KMS-11 (cell line): ENCODE data around the gene SUSD6.
"Not testable (repeated sequence)": the region's sequence is repeated elsewhere in the genome, so short reads cannot be mapped to it uniquely, and the experiment has no call there.

ENCODE experiments used
- H2AFZ ChIP-seq: fragments of 200-600 bp; sonication (generic); 2 replicates; pipeline ENCODE4 v1.6.1; 2016; ENCODE audit warnings: antibody characterized with exemption, mixed run types, low read depth
- H3K27ac ChIP-seq: fragments of 200-600 bp; sonication (generic); 2 replicates; pipeline ENCODE4 v1.6.1; 2016; ENCODE audit warnings: mild to moderate bottlenecking, mixed run types
- H3K27me3 ChIP-seq: fragments of 200-600 bp; sonication (generic); 2 replicates; pipeline ENCODE4 v1.6.1; 2017; ENCODE audit warnings: mild to moderate bottlenecking, low read depth, mixed run types, moderate library complexity; ENCODE audit not compliant: insufficient read depth
- H3K36me3 ChIP-seq: fragments of 200-600 bp; sonication (generic); 2 replicates; pipeline ENCODE4 v1.6.1; 2017; ENCODE audit warnings: mild to moderate bottlenecking, mixed run types; ENCODE audit not compliant: insufficient read depth
- H3K4me1 ChIP-seq: fragments of 200-600 bp; sonication (generic); 2 replicates; pipeline ENCODE4 v1.6.1; 2016; ENCODE audit warnings: mild to moderate bottlenecking, low read depth, mixed run types; ENCODE audit not compliant: poor library complexity, severe bottlenecking
- H3K4me2 ChIP-seq: fragments of 200-600 bp; sonication (generic); 2 replicates; pipeline ENCODE4 v1.7.0; 2016; ENCODE audit warnings: mild to moderate bottlenecking, mixed run types
- H3K4me3 ChIP-seq: fragments of 200-600 bp; sonication (generic); IDR thresholded peaks from 2 replicates; pipeline ENCODE4 v1.6.1; 2017; ENCODE audit warnings: low read depth, low read length, mixed read lengths; ENCODE audit not compliant: insufficient read depth
- H3K79me2 ChIP-seq: fragments of 200-600 bp; sonication (generic); 2 replicates; pipeline ENCODE4 v1.6.1; 2016; ENCODE audit warnings: low read depth, mixed run types; ENCODE audit not compliant: insufficient read depth
- H3K9ac ChIP-seq: fragments of 200-600 bp; sonication (generic); 2 replicates; pipeline ENCODE4 v1.6.1; 2016; ENCODE audit warnings: mild to moderate bottlenecking, mixed run types
- H4K20me1 ChIP-seq: fragments of 200-600 bp; sonication (generic); 2 replicates; pipeline ENCODE4 v1.6.1; 2016; ENCODE audit warnings: mild to moderate bottlenecking, mixed run types; ENCODE audit not compliant: insufficient read depth
- TF ChIP-seq, protein P1 (sequence below): fragments of 200-600 bp; sonication (generic); conservative IDR thresholded peaks from 2 replicates; pipeline ENCODE4 v1.6.1; 2017; ENCODE audit warnings: low read depth, mild to moderate bottlenecking, antibody characterized with exemption, low read length, moderate library complexity, mixed read lengths

The SUSD6 gene

DNA sequence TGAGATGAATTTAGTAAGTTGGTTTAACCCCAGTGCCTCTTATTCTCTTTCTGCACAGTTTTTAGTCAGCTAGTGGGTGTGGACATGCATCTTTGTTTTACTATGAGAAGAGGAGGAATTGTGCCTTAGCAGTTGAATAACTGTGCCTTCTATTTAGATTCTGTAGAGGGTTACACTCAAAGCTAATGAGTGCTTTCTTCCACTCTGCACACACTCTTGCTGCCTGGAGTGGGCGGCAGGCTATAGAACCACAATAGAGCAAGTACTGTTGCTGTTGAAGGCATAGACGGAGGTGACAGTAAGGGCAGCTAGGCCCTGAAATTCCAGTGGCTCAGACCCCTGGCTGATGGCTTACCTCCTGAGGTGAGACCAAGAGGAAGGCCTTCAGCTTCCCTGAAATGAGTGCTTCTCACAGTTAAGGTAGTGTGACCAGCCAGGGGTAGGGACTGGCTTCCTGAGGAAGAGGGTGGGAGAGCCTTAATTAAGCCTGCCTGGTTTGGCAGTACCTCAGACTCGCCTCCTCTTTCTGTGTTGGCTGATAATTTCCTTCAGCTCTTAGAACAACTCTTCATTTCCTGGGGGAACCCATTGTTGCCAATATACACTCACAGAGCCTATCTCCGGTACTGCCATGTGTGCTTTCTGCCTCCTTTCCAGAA lies 24.7 kb downstream of the SUSD6 start:
- Histone ChIP-seq H4K20me1 (no peaks in the 10 kb centered on the region), H3K4me2 (no peak overlapping the region)

DNA sequence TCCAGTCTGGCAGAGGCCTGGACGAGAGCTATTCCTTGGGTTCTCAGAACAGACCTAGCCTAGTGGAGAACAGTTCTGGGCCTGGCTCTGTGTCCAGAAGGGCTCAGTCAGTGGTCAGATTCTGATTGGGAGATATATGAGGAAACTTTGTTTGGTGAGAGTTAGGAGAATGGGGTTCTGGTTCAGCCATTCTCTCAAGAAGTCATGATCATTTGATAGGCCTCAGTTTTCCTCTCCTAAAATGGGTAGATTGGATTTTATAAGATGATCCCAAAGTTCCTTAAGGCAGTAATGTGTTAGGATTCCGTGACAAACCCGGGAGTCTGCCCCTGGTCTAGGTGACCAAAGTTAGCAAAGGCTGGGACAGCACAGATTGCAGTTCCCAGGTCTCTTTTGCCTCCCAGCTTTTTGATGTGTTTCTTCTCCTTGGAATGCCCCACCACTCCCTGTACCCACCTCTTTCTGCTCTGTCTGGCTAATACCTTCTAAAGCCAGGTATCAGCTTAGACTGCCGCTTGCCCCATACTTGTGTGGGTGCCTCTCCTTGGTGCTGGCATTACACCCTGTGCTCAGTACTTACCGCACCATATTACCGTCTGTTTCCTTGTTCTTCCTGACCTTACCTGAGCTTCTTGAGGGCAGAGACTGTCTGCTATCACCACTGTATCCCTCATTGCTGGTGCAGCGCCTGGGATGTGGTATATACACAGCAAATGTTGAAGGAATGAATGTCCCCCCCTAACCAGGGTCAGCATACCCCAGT lies 25.5 kb downstream of the SUSD6 start:
- Histone ChIP-seq H2AFZ (no peak overlapping the region), H3K27me3 (no peaks in the 10 kb centered on the region), H4K20me1 (no peaks in the 10 kb centered on the region), H3K27ac (no peak overlapping the region), H3K4me1 (no peaks in the 10 kb centered on the region), H3K4me3 (no peak overlapping the region), H3K9ac (no peak overlapping the region), H3K36me3 (no peaks in the 10 kb centered on the region), H3K4me2 (no peak overlapping the region), H3K79me2 (no peaks in the 10 kb centered on the region)
- TF ChIP-seq, protein P1, sequence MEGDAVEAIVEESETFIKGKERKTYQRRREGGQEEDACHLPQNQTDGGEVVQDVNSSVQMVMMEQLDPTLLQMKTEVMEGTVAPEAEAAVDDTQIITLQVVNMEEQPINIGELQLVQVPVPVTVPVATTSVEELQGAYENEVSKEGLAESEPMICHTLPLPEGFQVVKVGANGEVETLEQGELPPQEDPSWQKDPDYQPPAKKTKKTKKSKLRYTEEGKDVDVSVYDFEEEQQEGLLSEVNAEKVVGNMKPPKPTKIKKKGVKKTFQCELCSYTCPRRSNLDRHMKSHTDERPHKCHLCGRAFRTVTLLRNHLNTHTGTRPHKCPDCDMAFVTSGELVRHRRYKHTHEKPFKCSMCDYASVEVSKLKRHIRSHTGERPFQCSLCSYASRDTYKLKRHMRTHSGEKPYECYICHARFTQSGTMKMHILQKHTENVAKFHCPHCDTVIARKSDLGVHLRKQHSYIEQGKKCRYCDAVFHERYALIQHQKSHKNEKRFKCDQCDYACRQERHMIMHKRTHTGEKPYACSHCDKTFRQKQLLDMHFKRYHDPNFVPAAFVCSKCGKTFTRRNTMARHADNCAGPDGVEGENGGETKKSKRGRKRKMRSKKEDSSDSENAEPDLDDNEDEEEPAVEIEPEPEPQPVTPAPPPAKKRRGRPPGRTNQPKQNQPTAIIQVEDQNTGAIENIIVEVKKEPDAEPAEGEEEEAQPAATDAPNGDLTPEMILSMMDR: no peak

More for the DNA sequence above, 24.7 kb downstream of the SUSD6 start:
- H2AFZ ChIP-seq: no peak overlapping the region
- H3K9ac ChIP-seq: no peak overlapping the region
- H3K4me1 ChIP-seq: no peaks in the 10 kb centered on the region
- no peaks in the 10 kb centered on the region for H3K36me3 ChIP-seq
- H3K4me3 ChIP-seq: no peak overlapping the region
- no peak overlapping the region for H3K27ac ChIP-seq
- TF ChIP-seq, protein P1: no peak
- no peaks in the 10 kb centered on the region for H3K79me2 ChIP-seq
- H3K27me3 ChIP-seq: no peaks in the 10 kb centered on the region

DNA sequence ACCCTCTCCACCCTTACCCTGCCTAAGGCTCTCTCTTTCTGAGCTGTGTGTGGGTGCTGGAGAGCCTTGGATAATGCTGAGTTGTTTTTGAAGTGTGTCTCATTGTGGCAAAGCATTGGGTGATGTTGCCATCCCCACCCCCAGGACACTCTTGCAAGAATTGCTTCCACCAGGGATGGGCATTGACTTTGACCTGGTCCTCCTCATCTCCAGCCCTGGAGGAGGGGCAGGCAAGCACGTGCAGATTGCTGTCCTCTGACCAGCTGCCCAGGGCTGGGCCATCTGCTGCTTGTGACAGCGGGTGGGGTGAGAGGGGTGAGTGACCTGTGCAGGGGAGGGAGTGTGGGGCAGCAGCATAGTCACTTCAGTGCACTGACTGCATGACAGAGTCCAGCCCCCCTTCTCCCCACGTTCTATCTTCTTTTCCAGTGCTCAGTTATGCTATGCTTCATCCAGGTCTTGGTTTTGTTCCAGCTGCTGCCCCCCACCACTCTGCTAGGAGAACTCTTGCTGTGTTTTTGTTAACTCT lies 26.2 kb downstream of the SUSD6 start:
- H3K27ac ChIP-seq: no peak overlapping the region
- no peaks in the 10 kb centered on the region for H3K27me3 ChIP-seq
- no peak overlapping the region for H3K4me2 ChIP-seq
- H2AFZ ChIP-seq: no peak overlapping the region
- H3K4me1 ChIP-seq: no peaks in the 10 kb centered on the region
- H4K20me1 ChIP-seq: no peaks in the 10 kb centered on the region
- TF ChIP-seq, protein P1: no peak
- H3K36me3 ChIP-seq: no peaks in the 10 kb centered on the region
- no peak overlapping the region for H3K4me3 ChIP-seq
- no peaks in the 10 kb centered on the region for H3K79me2 ChIP-seq
- H3K9ac ChIP-seq: no peak overlapping the region

DNA sequence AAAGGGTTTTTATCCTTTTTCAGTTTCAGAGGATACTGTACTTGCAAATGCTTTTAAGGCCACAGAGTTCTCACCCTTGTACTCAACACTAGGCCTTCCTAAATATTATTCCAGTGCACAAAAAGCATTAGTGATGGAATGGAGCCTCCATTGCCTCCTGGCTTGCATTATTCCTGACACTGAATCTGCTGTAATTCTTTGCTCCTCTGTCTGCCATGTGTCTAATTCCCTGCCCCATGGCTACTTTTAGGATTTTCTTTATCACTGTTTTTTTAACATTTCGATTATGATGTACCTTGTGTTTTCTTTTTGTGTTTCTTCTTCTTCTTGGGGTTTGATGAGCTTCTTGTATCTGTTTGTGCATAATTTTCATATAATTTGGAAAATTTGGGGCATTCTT lies 29.5 kb downstream of the SUSD6 start:
- TF ChIP-seq, protein P1: no peak
- Histone ChIP-seq H3K36me3 (no peaks in the 10 kb centered on the region), H3K4me2 (no peak overlapping the region), H3K4me1 (no peaks in the 10 kb centered on the region), H2AFZ (no peak overlapping the region), H4K20me1 (no peaks in the 10 kb centered on the region), H3K27ac (no peak overlapping the region), H3K79me2 (no peaks in the 10 kb centered on the region), H3K9ac (no peak overlapping the region), H3K4me3 (no peak overlapping the region), H3K27me3 (no peaks in the 10 kb centered on the region)

DNA sequence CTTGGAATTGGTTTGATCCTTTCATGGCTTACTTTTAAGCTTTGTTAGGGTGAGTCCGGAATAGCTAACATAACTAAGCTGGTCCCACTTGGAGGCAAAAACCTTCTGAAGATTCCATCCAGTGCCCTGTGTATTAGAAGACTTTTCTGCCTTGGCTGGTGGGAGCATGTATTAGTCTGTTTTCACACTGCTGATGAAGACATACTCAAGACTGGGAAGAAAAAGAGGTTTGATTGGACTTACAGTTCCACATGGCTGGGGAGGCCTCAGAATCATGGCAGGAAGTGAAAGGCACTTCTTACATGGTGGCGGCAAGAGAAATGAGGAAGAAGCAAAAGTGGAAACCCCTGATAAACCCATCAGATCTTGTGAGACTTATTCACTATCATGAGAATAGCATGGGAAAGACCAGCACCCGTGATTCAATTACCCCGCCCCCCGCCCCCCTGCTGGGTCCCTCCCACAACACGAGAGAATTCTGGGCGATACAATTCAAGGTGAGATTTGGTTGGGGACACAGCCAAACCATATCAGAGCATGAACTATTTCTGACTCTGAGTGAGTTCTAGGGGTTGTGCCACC lies 30.9 kb downstream of the SUSD6 start:
- not testable (repeated sequence) for H4K20me1 ChIP-seq, H3K4me1 ChIP-seq, H3K79me2 ChIP-seq, H3K27ac ChIP-seq, H3K36me3 ChIP-seq, H3K4me2 ChIP-seq, H3K27me3 ChIP-seq, H3K9ac ChIP-seq, H2AFZ ChIP-seq, H3K4me3 ChIP-seq
